Colon (tissue), 2 donors: ENCODE results near the gene TUNAR.

ENCODE experiments used
- FAIRE-seq: peaks from 2 replicates; lab custom pipeline; 2012; peaks lifted over from hg19 to GRCh38; lab: Jason Lieb, UNC
- donor health status: control.
- donor health status: control.

Gene TUNAR

DNA sequence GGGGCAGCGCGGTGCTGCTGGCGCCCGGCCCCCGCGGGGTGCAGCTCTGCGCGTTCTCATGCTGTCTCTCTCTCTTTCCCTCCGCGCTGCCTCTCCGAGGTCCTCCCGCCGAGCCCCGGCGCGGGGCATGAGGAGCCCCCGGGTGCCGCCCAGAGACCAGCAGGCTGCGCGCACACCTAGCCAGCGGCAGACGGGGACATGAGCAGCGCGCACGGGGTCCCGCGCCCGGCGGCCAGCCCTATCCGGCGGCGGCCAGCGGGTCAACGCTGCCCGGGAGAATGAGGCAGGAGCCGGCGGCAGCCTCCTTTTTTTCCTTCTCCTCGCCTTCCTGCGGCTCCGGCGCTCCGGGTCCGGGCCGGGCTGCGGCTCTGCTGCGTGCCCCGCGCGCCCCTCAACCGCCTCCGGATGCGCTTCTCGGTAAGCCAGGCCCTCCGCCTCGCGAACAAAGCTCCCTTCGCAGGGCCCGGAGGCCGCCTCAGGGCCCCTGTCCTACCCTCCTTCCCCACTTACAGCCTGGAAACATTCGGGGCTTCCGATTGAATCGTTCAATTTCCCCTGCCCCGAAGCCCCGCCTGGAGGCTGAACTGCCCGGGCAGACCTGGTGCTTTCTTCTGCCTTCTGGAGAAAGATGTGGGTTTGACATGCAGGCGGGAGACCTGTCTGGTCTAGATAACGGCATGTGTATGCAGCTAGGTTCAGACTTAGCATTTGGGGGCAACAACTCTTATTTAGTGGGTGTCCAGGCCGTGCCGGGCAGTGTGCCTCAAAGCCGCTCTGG lies at the start of gene TUNAR:
TUNAR (plus strand) TSS at position 72 of the 778 bp plus-strand sequence.
- FAIRE-seq = no peak

DNA sequence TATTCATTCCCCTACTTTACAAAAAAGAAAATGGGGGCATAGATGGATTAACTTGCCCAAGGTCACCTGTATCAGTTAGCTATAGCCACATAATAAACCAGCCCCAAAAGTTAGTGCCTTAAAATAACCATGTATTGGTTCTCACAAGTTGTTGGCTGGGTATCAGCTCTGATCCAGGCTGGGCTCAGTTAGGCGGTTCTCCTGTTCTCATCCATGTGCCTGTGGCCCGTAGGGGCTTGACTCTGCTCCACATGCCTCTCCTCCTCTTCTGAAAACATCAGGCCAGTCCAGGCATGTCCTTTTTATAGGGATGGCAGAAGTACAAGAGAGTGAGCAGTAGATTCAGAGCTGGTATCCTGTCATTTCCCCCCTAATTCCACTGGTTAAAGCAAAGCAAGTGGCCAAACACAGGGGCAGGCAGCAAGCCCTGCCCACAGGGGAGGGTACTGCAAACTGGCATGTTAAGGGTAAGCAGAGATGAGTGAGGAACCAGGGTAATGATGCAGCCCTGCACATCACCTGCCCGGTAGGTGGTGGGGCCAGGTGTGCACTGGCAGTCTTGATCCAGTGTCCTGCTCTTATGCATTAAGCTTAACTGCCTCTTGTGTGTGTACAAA lies 47.9 kb upstream of the TUNAR start:
- FAIRE-seq = no peak

DNA sequence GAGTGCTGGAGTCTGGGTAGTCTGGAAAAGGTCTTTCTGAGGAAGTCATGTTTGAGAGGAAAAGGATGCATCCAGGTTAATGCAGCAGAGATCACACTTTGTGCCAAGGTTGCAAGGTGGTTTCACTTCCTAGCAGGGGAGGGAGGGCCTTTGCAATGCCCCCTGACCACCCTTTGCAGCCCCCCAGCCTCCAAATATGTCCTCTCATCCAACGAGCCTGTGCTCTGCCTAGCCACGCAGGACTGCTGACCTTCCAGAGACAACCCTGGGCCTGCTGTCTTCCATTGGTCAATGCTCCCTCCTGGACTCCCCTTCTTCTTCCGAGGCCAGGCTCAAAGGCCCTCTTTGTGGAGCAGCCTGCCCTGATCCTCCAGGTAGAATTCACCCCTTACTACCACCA lies 47.3 kb upstream of the TUNAR start:
- no peak for FAIRE-seq

DNA sequence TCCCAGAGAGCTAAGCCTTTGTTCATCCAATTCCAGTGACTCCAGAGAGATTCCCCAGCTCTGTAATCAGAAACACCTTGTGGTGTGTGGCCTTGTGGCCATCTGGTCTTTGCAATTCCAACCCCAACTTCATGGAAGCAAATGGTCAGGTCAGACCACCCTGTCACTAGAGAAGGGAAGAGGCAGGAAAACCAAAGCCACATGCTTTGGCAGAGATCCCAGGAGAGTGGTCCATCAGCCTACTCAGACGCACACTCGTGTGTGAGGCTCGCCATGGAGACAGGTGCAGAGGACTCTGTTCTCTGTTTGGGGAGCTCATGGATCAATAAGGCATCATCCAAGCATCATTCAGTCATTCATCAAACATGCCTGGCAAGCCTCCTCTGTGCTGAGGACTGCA lies 46.2 kb upstream of the TUNAR start:
- no peak for FAIRE-seq

DNA sequence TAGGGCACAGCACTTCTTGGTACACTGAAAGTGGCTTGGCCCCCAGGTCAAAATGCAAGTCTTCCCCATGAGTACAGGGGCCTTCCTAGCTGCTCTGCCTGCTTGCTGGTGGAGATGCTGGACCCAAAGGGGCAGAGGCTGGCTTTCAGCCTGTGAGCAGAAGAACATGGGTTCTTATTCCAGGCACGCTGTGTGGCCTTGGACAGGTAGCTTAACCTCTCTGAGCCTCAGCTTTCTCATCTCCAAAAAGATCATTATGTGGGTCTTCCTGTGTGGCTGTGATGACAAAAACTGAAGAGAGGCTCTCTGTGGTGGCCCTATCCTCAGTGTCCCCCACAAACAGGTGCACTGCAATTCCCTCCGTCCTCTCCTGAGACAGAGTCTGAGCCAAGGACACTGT lies 45.6 kb upstream of the TUNAR start:
- FAIRE-seq = no peak

DNA sequence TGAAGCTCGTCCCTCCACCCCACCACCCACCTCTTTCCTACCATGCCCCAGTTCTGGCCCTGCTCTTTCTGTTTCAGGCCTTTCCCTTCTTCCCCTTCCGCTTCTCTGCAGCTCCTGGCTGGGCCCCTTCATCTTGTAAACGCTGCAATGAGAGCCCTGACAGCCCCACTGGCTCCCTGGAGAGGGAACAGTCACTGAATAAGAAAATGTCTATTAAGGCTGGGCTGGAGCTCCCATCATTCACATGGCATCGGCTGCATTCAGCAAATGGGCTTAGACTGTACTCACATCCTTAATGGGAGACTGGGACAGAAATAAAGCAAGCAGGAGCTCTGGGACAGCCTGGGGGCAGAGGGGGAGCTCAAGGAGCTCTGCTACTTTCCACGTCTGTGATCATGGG lies 45.2 kb upstream of the TUNAR start:
- FAIRE-seq = no peak

DNA sequence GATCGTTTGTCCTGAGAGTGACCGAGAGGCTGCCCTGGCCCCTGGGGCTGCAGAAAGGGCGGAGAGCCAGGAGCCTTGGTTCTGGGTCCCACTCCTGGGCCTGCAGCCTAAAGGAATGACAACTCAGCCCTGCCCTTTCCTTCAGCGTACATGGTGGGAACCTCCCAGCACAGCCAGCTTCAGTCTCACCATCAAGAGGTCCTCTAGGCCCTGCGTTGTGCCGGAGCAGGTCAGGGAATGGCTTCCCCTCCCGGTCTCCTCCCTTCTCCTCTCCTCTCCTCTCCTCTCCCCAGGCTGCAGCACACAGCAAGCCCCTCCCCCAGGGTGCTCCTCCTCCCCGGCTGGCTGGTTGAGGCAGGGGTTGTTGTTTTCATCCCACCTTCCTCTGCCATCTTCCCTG lies 44.6 kb upstream of the TUNAR start:
- no peak for FAIRE-seq

DNA sequence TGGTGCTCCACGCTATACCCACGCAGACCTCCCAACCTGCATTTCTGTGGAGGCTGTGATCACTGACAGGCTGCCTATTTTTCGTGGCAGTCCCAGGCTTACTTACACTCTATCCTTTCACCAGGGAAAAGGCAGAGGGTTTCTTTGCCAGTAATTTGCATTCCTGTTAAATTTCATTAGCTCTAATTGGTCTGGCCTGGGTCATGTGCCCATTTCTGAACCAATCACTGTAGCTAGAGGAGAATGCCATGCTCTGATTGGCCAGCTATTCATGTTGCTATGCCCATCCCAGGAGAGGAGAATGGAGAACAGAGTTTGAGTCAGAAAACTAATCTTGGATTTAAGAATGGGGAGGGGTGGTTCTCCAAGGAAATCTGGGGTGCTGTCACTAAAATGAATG lies 43.2 kb upstream of the TUNAR start:
- no peak for FAIRE-seq

DNA sequence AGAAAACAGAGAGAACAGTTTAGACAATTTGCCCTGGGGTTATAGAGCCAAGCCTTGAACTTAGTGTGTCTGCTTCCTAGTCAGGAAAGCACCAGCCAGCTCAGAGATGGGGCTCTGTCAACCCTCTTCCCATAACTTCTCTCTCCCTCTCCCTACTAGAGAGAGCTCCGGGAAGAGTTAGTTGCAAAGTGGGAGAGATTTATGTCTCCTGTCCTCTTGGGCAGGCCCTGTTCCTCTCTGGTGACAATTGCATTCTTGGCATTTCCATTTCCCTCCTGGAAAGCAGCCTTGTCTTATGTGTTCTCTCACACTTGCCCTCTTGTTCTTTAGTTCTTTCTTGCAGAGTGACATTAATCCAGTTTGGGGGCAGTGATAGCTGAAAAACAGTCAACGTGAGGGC lies 42.1 kb upstream of the TUNAR start:
- FAIRE-seq = no peak

DNA sequence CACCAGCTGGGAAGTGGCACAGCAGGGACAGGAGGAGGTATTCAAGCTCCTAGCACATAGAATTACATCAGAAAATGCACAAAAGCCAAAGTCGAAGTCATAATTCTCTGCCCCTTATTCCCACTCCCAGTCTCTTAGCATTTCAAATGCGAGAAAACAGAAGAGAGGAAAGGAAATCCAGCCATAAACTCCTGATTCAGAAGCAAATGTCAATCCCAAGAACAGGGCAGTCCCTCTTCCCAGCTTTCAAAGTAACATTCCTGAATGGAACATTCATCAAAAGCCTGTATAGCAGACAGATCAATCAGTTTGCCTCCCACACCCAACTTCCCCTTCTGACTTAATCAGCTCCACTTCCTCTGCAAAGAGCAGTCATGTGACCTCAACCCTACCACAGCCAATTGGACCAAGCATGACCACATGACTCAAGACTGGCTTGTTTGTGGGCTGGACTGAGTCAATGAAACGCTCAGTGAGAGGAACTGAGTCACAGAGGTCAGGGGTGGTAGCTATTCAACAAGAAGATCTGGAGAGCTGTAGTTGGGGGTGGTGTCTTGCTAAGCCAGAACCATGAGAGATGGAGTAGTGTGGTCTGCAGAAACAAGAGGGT lies 41.4 kb upstream of the TUNAR start:
- no peak for FAIRE-seq

DNA sequence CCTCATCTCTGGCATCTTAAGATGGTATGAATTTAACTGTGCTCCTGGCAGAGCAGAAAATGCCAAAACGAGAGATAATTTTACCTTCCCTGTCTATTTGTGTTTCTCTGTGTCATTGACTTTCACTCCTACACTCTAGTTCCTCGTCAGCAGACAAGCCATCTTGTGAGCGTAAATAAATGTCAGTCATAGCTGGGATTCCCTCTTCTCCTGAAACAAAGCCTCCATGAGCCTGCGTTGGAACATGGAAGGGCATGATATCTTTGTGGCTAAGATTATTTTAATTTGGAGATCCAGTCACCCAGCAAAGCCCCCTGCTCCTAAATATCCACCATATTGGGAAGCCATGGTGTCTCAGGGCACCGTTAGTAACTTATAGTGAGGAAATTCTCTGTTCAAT lies 37.8 kb upstream of the TUNAR start:
- no peak for FAIRE-seq

DNA sequence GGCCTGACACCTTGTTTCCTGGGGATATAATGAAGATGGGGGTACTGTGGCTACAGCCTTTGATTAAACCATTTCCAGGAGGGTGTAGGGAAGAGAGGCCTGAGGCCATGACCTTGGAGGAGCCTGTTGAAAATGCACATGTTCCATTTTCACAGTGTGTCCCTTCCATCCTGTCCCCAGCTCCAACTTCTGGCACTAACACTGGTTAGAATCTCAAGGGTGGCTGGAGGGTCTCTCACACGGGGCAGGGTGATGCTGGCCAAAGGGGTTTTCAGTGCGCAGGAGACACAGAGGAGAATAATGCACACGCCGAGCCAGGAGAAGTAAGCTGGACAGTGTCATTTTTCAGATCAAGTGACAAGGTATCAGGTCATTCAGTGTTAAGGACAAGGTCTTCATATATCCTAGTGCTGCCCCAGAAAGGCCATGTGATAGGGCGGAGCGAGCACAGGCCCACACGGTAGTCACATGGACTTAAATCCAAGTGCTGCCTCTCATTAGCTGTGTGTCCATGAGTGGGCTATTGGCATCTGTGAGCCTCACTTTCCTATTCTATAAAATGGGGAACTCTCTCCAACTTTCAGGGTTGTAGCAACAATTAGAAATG lies 36.4 kb upstream of the TUNAR start:
- no peak for FAIRE-seq

DNA sequence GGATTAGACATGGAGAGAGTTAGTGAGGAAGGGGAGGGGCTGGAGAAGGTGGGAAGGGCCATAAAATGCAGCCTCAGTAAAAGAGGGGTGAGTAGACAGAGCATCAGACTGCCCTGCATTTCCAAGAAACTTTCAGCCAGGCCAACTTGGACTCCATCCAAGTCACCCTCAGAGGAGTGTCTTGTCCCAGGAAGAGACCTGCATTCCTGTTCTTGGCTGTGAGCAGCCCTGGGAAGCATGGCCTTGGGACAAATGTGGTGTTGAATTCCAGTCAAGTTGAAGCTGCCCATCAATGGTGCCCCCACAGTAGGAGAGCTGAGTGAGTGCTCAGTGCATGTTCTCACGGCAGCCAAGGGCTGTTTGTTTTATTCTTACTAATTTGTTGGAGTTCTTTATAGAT lies 35.0 kb upstream of the TUNAR start:
- FAIRE-seq = no peak

DNA sequence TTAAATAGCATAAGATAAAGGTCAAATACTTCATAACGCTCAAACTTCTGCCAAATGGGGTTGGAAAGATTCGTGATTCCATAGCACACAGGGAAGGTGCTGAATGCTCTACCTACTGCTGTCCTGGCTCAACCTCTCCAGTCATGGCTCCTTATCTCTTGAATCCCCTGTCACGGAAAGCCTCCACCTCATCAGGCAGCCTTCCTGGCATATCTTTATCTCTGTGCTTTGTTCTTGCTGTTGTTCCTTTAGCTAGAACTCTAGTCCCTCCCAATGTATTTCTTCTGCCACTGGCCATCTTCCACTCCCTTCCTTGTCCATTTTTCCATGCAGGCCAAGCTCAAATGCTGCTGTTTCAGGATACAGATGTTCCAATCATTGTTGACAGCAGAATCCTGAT lies 26.9 kb upstream of the TUNAR start:
- FAIRE-seq = no peak

DNA sequence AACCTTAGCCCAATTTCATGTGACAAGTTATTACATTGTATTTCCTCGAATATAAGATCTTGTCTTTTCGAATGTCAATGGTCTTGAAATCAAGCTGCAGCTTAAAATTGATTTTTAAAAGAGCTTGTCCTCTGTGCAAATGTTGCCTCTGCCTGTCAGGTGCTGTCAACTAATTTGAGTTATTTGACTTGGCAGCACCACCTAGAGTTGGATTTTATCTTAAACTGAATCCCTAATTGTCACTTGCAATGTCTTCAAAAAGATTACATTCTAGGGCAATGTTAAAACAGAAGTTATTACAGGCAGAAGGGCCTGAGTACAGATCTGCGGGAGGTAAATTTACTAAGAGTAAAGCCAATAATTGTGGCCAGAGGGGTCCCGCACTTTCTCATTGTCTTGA lies 26.2 kb upstream of the TUNAR start:
- no peak for FAIRE-seq

DNA sequence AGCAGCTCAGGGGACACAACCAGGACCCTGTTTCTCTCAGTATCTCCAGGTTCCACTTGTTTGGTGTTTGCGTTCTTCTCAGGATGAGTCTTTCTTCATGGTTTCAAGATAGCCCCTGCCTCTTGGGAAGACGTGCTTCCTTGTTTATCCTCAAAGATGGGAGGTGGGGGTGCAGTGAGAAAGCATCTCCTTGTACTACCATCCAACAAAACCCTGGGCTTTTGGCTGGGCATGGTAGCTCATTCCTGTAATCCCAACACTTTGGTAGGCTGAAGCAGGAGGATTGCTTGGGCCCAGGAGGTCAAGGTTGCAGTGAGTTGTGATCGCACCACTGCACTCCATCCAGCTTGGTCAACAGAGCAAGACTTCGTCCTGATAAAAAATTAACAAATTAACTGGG lies 21.0 kb upstream of the TUNAR start:
- FAIRE-seq = no peak

DNA sequence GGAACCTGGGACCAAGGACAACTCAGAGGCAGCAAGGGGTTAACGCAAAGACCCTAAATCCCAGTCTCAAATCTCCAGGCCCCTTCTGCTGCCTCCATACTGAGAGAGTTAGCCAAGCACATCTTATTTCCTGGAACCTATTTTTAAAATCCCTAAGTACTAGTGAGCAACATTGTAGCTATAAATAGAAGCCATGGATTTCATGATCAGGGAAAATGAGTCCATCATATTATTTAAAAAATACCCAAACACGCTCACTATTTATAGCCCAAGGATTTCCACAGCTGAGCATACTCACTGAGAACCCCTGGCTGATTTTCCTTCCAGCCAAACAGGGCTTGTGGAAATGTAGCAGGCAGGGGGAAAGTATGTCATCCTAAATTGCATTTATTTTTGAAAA lies 19.4 kb upstream of the TUNAR start:
- no peak for FAIRE-seq

DNA sequence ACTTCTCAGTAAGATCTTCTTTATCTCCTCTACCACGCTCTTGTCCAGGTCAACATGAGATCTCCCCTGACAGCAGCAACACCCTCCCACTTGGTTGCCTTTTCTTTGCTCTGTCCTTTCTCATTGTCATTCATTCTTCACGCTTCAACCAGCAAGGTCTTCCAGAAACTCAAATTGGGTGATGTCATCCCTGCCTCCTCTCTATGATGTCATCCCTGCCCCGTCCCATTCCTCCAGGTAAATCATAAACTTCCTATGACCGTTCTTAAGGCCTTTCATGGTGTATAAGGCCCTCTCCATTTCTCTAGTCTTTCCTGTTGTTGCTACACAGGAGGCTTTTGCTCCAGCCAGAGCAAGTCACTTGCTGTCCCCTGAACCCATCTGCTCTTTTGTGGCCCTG lies 17.7 kb upstream of the TUNAR start:
- FAIRE-seq = no peak

DNA sequence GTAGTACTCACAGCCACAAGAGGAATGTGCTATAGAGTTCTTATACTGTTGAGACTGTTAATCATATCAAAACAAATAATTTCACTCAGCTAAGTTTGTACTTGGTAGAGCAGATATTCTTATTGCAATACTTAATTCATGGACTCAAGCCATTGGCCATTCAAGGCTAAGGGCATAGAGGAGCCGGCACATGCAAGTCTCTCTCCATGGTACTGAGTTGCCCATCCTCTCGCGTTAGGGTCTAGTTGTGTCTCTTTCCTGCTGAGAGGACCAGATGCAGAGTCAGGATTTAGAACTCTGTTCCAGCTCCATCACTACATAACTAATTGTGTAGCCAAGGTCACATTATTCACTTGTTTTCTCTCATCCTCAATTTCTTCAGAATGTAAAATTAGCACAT lies 14.4 kb upstream of the TUNAR start:
- no peak for FAIRE-seq

DNA sequence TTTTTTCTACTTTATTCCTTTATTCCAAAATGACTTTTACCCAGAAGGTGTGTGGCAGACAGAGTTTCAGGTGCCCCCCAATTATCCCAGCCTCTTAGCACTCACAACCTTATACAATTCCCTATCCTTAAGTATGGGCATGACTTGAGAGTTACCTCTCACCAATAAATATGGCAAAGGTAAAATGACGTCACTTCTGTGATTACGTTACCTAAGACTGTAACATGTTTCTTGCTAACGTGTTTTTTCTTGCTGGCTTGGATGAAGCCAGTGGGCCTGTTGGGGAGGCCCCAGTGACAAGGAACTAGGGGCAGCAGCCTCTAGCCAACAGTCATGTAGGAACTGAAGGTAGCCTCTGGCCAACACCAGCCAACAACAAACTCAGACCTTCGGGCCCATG lies 13.3 kb upstream of the TUNAR start:
- no peak for FAIRE-seq

DNA sequence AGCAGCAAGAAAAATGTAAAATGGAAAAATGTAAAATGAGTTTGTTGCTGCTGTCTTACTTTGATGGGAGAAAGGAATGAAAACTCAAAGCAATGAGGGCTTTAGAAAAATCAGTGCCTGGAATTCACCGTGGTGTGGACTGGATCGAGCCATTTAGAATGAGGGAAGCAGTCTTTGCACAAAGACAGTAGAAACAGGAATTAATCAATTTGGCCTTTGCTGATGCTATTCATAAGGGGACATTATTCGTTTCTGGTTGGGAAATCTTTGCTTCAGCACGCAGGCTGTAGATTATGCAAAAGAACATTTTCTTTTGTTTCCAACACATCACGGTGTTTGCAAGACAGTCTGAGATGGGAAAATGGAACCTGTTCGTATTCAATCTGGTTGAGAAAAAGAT lies 6.9 kb upstream of the TUNAR start:
- FAIRE-seq = no peak

DNA sequence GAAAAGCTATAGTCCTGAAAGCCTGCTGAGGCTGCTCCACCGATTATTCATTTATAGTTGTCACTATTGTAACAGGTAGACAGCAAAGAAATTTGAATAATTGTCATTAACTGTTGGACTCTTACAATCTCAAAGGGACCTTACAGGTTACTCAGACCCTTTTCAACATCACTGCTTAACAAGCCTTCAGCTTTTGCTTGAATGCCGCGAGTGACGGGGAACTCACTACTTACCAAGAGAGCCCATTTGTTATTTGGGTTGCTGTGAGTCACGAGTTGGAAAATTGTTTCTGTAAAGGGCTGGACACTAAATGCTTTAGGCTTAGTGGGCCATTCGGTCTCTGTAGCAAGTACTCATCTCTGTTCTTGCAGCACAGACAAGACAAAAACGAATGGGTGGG lies 5.9 kb upstream of the TUNAR start:
- no peak for FAIRE-seq

DNA sequence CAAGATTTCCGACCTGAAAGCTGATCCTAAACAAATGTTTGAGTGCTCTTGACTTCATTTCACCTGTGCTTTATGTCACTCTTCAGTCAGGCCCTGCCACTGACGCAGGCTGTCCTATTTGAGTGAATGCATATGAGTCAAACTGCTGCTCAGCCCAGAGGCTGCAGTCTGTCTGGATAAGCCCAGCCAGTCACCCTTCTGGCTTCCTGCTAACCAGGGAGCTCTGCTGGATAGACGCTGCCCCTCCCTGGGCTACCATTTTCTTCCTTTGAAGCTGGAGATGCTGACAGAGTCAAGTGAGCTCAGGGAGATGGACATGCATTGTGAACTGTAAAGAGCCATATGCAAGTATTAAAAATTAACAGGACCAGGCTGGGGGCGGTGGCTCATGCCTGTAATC lies 5.1 kb upstream of the TUNAR start:
- no peak for FAIRE-seq
